ENCODE measurements around the gene DEFB124. TPM values are rescaled to one million over a fixed set of nuclear protein-coding genes. Genes with fewer than 3 reads are reported as not detected.
A peak's percentile ranks its signal among the peaks of the same experiment; 100 is the strongest.
"Not testable (repeated sequence)": the region's sequence is repeated elsewhere in the genome, so short reads cannot be mapped to it uniquely, and the experiment has no call there.

DEFB124 gene
- total RNA-seq, 2 donors from 2014 or later = not detected

DNA sequence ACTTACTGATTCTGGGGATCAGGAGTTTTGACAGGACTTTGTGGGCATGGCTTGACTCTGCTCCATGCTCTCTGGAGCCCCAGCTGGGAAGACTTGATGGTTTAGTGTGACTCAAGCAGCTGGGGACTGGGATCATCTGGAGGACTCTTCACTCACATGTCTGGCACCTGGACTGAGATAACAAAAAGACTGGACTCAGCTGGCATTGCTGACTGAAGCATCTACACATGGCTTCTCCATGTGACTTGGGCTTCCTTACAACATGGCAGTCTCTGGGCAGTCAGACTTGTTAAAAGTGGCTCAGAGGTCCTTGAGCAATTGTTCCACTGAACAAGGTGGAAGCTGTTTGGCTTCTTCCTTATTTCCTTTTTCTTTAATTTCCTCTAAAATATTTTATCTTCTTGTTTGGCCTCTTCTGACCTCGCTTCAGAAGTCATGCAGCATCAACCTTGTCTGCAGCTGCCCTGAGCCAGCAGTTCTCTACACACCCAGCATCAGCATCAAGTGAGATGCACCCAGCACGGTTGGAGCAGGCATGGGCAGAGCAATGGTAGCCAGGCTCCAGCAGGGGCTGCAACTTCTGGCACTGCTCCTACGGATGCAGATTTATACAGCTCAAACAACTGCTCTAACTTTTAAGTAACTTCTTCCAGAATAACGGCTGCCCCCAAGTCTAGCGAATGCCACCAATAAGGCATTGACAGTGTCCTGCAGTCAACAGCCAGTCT, 33.8 kb upstream of the DEFB124 start:
- H3K4me3 Mint-ChIP-seq = no peak overlapping the region
- Histone ChIP-seq H3K27ac (ENCODE audit: low read depth, low read length) (no peak overlapping the region), H3K4me1 (ENCODE audit: control insufficient read depth, insufficient read depth, low read length) (no peaks in the 10 kb centered on the region), H3K36me3 (ENCODE audit: control insufficient read depth, insufficient read depth, low read length) (no peaks in the 10 kb centered on the region), H3K9ac (ENCODE audit: extremely low read depth, low read length, poor library complexity, severe bottlenecking) (no peak overlapping the region), H3K4me3 (ENCODE audit: low read length) (no peak overlapping the region), H3K27me3 (ENCODE audit: control insufficient read depth, insufficient read depth, low read length, poor library complexity, severe bottlenecking) (no peaks in the 10 kb centered on the region), H3K9me3 (ENCODE audit: control insufficient read depth, low read length) (no peaks in the 10 kb centered on the region)
- DNase-seq = no peak
- H3K27ac Mint-ChIP-seq = no peak overlapping the region
- H3K36me3 Mint-ChIP-seq (ENCODE audit: low read depth) = no peaks in the 10 kb centered on the region
- peaks cover 16% of the 10 kb centered on the region for H3K27me3 Mint-ChIP-seq (ENCODE audit: insufficient read depth)
- 68 to 69% methylated on average over 5 of the region's 5 CpGs for WGBS, 2 experiments (ENCODE audit: insufficient coverage in 1 of 2, insufficient read length in 1 of 2)
- TF ChIP-seq, protein P1, sequence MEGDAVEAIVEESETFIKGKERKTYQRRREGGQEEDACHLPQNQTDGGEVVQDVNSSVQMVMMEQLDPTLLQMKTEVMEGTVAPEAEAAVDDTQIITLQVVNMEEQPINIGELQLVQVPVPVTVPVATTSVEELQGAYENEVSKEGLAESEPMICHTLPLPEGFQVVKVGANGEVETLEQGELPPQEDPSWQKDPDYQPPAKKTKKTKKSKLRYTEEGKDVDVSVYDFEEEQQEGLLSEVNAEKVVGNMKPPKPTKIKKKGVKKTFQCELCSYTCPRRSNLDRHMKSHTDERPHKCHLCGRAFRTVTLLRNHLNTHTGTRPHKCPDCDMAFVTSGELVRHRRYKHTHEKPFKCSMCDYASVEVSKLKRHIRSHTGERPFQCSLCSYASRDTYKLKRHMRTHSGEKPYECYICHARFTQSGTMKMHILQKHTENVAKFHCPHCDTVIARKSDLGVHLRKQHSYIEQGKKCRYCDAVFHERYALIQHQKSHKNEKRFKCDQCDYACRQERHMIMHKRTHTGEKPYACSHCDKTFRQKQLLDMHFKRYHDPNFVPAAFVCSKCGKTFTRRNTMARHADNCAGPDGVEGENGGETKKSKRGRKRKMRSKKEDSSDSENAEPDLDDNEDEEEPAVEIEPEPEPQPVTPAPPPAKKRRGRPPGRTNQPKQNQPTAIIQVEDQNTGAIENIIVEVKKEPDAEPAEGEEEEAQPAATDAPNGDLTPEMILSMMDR (conservative IDR thresholded peaks at IDR 0.05) = no peak
- no peaks in the 10 kb centered on the region for H3K9me3 Mint-ChIP-seq
- H3K4me1 Mint-ChIP-seq = no peaks in the 10 kb centered on the region

DNA sequence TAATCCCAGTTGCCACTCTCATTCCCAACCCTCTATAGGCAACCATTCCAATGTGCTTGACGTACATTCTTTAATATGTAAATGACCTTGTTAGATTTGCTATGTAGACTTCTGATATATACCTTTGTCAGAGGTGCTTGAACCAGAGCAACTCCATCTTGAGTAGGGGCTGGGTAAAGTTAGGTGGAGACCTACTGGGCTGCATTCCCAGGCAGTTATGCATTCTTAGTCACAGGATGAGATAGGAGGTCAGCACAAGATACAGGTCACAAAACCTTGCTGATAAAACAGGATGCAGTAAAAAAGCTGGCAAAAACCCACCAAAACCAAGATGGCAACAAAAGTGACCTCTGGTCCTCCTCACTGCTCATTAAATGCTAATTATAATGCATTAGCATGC, 31.0 kb upstream of the DEFB124 start:
- peaks cover 38% of the 10 kb centered on the region for H3K27me3 Mint-ChIP-seq (ENCODE audit: insufficient read depth)
- no peaks in the 10 kb centered on the region for H3K4me1 Mint-ChIP-seq
- H3K4me3 Mint-ChIP-seq = no peak overlapping the region
- H3K9ac ChIP-seq (ENCODE audit: extremely low read depth, low read length, poor library complexity, severe bottlenecking) = no peak overlapping the region
- H3K4me3 ChIP-seq (ENCODE audit: low read length) = no peak overlapping the region
- no peaks in the 10 kb centered on the region for H3K9me3 ChIP-seq (ENCODE audit: control insufficient read depth, low read length)
- H3K27ac Mint-ChIP-seq = no peak overlapping the region
- TF ChIP-seq, protein P1 (conservative IDR thresholded peaks at IDR 0.05) = no peak
- no peak for DNase-seq
- no peak overlapping the region for H3K27ac ChIP-seq (ENCODE audit: low read depth, low read length)
- no peaks in the 10 kb centered on the region for H3K36me3 Mint-ChIP-seq (ENCODE audit: low read depth)
- 89% methylated on average over 1 of the region's 1 CpG; no CpG with 5 or more reads in 1 of the 2 experiments for WGBS, 2 experiments (ENCODE audit: insufficient coverage in 1 of 2, insufficient read length in 1 of 2)
- H3K9me3 Mint-ChIP-seq = no peaks in the 10 kb centered on the region
- no peaks in the 10 kb centered on the region for H3K27me3 ChIP-seq (ENCODE audit: control insufficient read depth, insufficient read depth, low read length, poor library complexity, severe bottlenecking)
- no peaks in the 10 kb centered on the region for H3K4me1 ChIP-seq (ENCODE audit: control insufficient read depth, insufficient read depth, low read length)
- no peaks in the 10 kb centered on the region for H3K36me3 ChIP-seq (ENCODE audit: control insufficient read depth, insufficient read depth, low read length)

DNA sequence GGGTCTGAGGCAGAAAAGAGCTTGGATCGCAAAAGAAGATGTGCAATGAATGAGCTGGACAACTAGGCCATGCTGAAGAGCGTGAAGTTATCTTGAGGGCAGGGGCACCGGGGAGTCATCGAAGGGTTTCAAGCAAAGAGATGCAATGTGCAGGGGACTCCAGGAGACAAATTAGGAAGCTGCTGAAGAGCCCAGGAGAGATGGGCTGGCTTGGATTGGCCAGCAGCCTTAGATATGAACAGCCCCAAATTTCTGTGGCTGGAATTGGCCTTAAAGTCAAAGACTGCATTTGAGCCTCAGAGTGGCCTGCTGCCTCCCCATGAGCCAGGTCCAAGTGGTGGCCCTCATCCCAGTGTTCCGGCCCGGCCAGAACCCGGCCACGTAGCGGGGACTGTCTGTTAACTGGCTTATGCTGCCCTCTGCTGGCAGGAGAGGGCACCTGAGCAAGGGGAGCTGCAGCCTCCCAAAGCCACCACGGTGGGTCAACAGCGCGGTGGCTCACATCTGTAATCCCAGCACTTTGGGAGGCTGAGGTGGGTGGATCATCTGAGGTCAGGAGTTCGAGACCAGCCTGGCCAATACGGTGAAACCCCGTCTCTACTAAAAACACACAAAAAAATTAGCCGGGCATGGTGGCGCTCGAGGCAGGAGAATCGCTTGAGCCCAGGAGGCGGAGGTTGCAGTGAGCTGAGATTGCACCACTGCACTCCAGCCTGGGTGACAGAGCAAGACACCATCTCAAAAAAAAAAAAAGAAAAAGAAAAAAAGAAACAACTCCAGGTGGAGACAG, 28.2 kb upstream of the DEFB124 start:
- 57 to 81% methylated on average over 11 to 20 of the region's 20 CpGs for WGBS, 2 experiments (ENCODE audit: insufficient coverage in 1 of 2, insufficient read length in 1 of 2)
- not testable (repeated sequence) for H3K27me3 ChIP-seq (ENCODE audit: control insufficient read depth, insufficient read depth, low read length, poor library complexity, severe bottlenecking); H3K4me1 Mint-ChIP-seq; H3K36me3 Mint-ChIP-seq (ENCODE audit: low read depth); H3K4me1 ChIP-seq (ENCODE audit: control insufficient read depth, insufficient read depth, low read length); H3K27ac Mint-ChIP-seq; H3K36me3 ChIP-seq (ENCODE audit: control insufficient read depth, insufficient read depth, low read length); H3K9ac ChIP-seq (ENCODE audit: extremely low read depth, low read length, poor library complexity, severe bottlenecking); H3K9me3 ChIP-seq (ENCODE audit: control insufficient read depth, low read length); H3K4me3 ChIP-seq (ENCODE audit: low read length); H3K4me3 Mint-ChIP-seq; H3K27ac ChIP-seq (ENCODE audit: low read depth, low read length)
- peak; percentile 96 for DNase-seq
- TF ChIP-seq, protein P1 (conservative IDR thresholded peaks at IDR 0.05) = peak; percentile 100
- peaks cover 53% of the 10 kb centered on the region for H3K27me3 Mint-ChIP-seq (ENCODE audit: insufficient read depth)
- H3K9me3 Mint-ChIP-seq = peaks cover 15% of the 10 kb centered on the region
